GM18508 (cell line): ENCODE measurements around the gene TLE3.

Experiments used
- ATAC-seq: cut with Tn5 transposase; IDR thresholded peaks from one replicate; pipeline ENCODE4 v1.9.1; 2021; ENCODE audit warnings: moderate number of reproducible peaks; ENCODE audit not compliant: insufficient read depth, unreplicated experiment

Gene TLE3

DNA sequence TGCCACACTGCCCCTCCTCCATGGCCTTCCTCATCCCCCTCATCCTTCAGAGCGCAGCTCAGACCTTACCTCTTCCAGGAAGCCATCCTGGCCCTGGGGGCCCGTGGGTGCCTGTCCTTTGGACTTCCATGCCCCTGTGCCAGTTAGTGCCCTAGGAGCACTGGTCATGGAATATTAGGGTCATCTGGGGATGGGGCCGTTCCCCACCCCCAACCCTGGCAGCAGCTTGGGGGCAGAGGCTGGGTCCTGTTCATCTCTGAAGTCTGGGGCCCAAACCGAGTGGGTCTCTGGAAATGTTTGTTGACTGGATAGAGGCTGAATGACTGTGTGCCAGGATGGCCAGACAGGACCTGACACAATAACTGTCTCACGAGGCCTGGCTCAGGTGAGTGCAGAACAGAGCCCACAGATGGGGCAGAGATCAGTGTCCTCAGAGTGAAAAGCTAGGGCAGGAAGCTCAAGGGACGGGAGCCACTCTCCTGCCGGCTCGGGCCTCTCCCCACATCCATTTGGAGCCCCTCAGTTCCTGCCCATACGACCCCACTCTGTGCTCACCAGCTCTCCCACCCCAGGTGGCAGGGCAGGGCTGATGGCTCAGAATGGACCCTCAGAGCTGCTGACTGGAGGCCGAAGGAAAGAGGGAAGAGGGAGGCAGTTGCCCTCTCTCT lies 62.5 kb downstream of the TLE3 start:
- ATAC-seq = no peak

DNA sequence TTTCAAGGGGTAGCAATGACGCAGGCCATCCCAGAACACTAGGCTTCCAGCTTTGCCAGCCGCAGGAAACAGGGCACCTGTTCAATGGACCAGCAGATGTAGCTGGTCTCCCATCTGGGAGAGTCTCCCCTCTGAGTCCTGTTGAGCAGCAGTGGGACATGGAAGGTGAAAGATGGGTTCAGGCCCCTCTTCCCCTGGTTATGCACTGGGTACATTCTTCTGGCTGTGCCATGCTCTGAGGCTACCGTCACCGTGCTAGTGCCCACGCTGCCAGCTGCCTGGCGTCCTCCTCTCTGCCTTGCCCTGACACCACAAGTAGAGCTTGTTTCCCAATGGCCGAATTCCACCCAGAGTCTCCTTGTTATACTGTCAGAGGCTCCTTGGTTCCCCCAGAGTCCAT lies 63.1 kb downstream of the TLE3 start:
- ATAC-seq = no peak

GRCh38 chr15:70034141-70034540 lies 63.6 kb downstream of the TLE3 start:
- ATAC-seq = no peak

DNA sequence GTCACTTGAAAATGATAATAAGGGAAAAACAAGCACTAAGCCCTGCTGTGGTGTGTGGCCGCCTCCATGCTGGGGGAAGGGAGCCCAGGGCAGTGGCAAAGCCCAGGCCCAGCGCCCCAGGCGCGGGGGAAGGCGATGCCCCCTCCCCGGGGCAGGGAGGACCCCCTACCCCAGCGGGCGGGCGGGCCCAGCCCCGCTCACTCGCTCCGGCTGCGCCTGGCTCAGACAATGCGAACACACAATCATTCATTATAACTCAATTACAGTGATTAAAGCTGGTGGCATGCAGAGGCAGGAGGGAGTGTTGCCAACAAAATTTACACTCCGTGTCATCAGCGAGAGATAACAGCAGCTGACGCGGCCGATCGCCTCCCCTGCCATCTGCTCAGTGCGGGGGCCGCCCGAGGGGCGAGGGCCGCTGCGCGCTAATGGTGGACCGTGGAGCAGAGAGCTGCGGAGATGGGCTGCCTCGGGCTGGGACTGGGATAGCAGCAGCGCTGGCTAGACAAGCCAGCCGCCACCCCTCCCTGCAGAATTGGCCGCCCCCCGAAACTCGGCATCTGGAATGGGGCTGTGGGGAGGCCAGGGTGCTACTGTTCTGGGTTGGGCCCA lies 64.1 kb downstream of the TLE3 start:
- no peak for ATAC-seq

- ATAC-seq = no peak
These were observed 64.6 kb downstream of the TLE3 start for GRCh38 chr15:70033109-70033508.

DNA sequence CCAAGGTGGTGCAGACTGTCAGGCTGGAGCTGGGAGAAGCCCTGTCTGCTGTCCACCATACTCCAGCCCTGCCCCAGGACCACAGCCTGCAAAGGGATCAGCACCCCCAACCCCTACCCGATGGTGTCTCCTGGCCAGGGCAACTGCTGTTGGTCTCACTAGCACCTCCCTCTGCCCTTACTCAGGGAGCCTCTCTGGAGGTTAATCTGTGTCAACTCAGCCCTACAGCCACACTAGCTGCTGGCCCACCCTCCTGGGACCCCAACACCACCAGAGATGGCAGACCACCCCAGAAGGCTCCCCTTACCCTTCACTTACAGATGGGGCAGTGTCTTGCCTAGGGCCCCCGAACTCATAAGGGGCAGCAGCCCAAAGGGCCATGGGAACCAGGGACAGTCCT lies 65.2 kb downstream of the TLE3 start:
- ATAC-seq = no peak

- no peak for ATAC-seq
These were observed 66.0 kb downstream of the TLE3 start for GRCh38 chr15:70031713-70032112.

DNA sequence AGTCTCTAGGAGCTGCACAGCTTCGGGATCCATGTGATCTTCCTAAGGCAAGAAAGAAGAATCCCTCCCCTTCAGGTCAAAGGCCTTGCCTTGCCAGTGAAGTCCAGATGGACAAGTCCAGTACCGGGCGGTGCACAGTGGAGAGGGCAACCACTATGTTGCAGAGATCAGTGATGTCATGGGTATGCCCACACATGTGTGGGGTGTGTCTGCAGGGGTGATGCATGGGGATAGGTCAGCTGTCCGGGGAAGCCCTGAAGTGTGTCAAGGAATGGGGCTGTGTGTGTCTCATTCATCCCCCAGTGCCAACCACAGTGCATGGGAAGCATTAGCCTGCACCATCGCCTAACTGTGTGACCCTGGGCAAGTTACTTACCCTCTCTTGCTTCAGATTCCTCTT lies 66.5 kb downstream of the TLE3 start:
- no peak for ATAC-seq

DNA sequence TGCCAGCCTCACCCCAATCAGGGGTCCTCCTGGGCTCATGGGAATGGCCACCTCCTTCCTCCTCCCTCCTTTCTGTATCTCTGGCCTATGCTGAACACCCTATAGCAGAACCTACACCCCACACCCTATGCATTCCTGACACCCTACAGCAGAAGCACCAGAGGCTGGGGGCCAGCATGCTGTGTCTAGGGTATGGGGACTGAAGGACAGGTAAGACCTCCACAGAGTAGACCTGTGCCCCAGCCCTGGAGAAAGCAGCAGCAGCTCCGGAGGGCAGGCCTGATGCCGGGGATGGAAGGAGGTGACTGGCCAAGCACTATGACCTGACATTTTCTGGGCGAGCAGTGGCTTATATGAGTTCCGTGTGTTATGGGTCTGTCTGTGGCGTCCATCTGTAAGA lies 66.9 kb downstream of the TLE3 start:
- ATAC-seq = no peak

GRCh38 chr15:70029297-70029701 lies 68.4 kb downstream of the TLE3 start:
- ATAC-seq = no peak

DNA sequence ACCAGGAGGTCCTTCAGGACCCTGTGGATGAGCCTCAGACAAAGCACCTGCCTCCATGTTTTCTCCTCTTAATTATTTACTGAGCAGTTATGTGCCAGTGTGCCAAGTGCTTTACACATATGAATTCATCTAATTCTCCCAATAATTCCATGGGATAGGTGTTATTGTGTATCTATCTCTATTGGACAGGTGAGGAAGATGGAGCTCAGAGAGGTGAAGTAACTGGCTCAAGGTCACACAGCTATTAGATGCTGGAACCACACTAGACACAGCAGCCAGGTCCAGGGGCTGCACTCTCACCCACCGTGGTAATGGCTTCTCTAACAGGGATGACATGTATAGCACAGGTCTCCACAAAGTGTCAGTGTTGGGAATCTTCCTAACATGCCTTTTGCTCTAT lies 70.2 kb downstream of the TLE3 start:
- ATAC-seq = no peak

DNA sequence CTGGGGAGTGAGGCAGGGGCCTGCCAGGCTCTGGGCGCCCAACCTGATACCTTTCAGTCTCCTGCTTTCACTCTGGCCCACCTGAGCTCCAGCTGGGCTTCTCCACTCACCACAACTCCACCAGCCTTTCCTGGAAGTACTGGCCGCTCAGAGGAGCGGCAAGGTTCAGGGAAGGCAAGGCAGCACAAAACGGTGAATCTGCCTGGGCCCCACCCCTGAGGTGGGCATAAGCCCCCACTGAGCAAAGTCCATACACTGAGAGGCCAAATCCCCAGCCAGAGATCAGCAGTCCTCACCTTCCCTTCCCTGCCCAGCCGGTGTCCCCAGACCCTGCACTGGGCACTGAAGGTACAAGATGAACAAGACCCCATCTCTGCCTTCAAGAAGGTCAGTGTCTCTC lies 70.7 kb downstream of the TLE3 start:
- ATAC-seq = no peak

DNA sequence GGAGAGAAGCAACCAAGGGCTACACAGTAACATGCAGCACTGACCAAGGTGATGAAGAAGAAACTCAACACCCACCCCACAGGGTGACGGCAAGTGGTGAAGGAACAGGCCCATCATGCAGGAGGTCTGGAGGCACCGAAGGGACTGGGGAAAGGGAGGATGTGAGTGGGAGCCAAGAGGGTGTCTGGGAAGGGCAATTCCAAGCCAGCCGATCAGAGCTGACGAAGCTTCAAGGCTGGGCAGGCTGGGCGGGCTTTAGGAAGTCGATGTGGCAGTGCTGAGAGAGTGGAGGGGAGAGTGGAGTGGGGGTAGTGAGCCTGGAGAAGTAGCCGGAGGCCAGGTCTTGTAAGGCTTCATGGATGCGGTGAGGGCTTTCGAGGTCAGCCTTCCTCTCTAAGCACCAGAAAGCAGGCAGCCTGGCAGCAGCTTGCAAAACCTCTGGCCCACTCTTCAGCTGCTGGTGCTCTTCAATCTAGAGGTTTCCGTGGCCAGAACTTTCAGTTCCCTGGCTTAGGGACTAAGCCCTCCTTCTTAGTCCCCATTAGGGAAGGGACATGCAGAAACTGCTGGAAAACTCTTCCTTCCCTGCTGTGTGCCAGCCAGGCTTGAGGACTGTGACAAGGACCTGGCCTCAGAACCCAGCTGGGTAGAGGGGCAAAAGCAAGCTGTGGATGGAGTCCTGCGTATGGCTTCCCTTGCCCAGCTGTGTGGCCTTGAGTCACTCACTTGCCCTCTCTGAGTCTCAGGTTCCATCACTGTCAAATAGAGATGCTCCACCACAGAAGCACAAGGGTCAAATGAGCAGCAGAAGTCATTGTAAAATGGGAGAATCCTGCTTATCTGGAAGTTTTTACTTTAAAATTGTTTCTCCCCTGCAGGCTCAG lies 72.1 kb downstream of the TLE3 start:
- no peak for ATAC-seq

- no peak for ATAC-seq
These were observed 73.2 kb downstream of the TLE3 start for GRCh38 chr15:70024521-70024920.

GRCh38 chr15:70023769-70024491 lies 73.8 kb downstream of the TLE3 start:
- ATAC-seq = no peak

DNA sequence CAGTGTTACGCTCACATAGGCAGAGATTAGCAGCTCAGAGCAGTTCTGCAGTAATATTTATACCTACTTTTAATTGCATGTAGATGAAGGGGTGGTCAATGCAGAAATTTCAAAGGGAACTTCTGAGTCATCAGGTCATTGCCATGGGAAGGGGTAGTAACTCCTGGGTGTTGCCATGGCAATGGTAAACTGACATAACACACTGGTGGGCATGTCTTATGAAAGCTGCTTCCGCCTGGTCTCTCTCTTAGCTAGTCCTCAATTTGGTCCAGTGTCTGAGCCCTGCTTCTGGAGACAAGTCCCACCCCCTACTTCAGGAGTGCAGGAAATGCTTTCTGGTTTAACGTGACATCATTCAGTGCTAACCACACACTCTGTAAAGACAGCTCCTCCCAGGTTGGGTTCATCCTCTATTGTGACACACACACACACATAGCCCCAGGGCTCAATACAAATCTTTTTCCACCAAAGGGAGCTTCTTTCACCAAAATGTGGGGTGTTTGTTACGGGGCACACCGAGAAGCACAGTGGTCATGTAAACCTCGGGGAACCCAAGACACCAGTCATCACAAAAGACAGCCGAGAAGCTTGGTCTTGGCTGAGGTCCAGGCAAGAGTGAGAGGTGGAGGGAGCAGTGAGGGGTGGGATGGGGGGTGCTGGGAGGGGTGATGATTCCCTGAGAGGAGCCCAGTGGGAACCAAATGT lies 74.5 kb downstream of the TLE3 start:
- peak; percentile 45 for ATAC-seq

- no peak for ATAC-seq
These were observed 77.5 kb downstream of the TLE3 start for GRCh38 chr15:70020229-70020628.

GRCh38 chr15:70018646-70019600 lies 78.8 kb downstream of the TLE3 start:
- no peak for ATAC-seq

GRCh38 chr15:70017801-70018200 lies 79.9 kb downstream of the TLE3 start:
- ATAC-seq = no peak
